Muscle of leg (tissue), 11 donors: Measurements from ENCODE around the gene SGK1. TPM values are rescaled to one million over a fixed set of nuclear protein-coding genes. Genes with fewer than 3 reads are reported as not detected.

Experiments used
- DNase-seq: peaks from one replicate; pipeline ENCODE4 v3.0.0; 2013
- H3K27ac ChIP-seq: one replicate; pipeline ENCODE4 v1.5.1; 2013; ENCODE audit warnings: mild to moderate bottlenecking, low read length, control low read depth
- H3K27me3 ChIP-seq: one replicate; pipeline ENCODE4 v1.6.1; 2013; ENCODE audit warnings: low read length; ENCODE audit not compliant: control insufficient read depth, insufficient read depth
- H3K36me3 ChIP-seq: one replicate; pipeline ENCODE4 v1.6.1; 2013; ENCODE audit warnings: low read length; ENCODE audit not compliant: control insufficient read depth, insufficient read depth
- H3K4me1 ChIP-seq: one replicate; pipeline ENCODE4 v1.6.1; 2013; ENCODE audit warnings: low read length; ENCODE audit not compliant: control insufficient read depth, insufficient read depth
- H3K4me3 ChIP-seq: one replicate; pipeline ENCODE4 v1.5.1; 2013; ENCODE audit warnings: low read length, control low read depth
- H3K9me3 ChIP-seq: replicated peaks from 2 replicates; pipeline ENCODE4 v1.6.1; 2013; ENCODE audit warnings: low read depth, low read length; ENCODE audit not compliant: control insufficient read depth
- WGBS: methylation state at CpG from one replicate; pipeline ENCODE4 v1.1.5; 2013; ENCODE audit warnings: missing lambda C conversion rate; ENCODE audit not compliant: insufficient coverage; 5-methylcytosine and 5-hydroxymethylcytosine counted together
- polyA plus RNA-seq, 8 donors: library from polyadenylated mRNA; unstranded; fragments of 120-200 nt; gene quantifications; one replicate each; pipeline versions ENCODE4 v1.2.1 to v1.2.3, GENCODE V29; 2013; ENCODE audit warnings: inconsistent platforms in 1 of 8, low replicate concordance in 1 of 8; ENCODE audit not compliant: insufficient read length in 8 of 8, insufficient read depth in 1 of 8
- total RNA-seq: library from RNA; stranded (reverse); fragments of 120-200 nt; gene quantifications from one replicate; pipeline ENCODE4 v1.2.4, GENCODE V29; 2013

Gene SGK1
- total and polyA plus RNA-seq, 9 donors, result 17.4 to 32.2 (median 19.4) TPM

DNA sequence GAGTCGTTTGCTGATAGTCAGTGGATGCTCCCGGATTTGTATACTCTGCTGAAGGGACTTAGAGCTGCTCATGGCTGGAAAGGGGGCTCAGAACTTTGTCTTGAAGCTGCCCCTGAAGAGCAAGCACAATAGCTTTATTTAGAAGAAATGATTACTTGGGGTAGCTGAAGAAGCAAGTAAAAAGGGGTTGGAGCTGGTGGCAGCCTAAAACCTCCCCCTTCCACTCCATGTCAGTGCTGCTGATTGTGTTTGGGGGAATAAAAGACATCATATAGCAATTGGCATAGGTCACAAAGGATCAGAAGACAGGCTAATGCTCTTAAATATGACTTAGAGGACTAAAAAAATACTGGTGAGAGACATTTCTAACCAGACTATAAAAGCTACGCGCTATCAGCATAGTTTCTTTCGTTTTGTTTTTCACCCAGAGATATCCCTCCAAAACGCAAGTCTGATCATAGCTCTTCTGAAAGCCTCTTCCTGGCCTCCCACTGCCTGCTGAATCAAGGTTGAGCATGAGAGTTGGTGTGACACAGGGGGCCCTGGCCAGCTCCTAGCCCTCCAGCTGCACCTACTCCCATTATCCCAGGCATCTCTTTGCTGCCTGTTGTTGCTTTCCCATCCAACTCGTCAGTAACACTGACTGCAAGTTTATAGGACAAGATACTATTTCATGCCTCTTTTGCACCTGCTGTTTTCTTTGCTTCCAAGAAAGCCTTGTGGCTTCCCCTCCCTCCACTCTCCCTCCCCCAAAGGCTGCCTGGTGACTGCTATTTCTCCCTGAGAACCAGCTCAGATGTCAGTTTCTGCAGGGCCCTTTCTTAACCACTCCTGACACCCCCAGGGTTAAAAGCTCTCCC, 33.9 kb upstream of the SGK1 start:
- peak; percentile 74 for DNase-seq
- 40% methylated on average over 2 of the region's 7 CpGs for WGBS
- Histone ChIP-seq H3K27ac (peak overlapping the region; percentile 73), H3K27me3 (no peaks in the 10 kb centered on the region), H3K36me3 (no peaks in the 10 kb centered on the region), H3K4me1 (peaks cover 11% of the 10 kb centered on the region), H3K9me3 (no peaks in the 10 kb centered on the region), H3K4me3 (no peak overlapping the region)

DNA sequence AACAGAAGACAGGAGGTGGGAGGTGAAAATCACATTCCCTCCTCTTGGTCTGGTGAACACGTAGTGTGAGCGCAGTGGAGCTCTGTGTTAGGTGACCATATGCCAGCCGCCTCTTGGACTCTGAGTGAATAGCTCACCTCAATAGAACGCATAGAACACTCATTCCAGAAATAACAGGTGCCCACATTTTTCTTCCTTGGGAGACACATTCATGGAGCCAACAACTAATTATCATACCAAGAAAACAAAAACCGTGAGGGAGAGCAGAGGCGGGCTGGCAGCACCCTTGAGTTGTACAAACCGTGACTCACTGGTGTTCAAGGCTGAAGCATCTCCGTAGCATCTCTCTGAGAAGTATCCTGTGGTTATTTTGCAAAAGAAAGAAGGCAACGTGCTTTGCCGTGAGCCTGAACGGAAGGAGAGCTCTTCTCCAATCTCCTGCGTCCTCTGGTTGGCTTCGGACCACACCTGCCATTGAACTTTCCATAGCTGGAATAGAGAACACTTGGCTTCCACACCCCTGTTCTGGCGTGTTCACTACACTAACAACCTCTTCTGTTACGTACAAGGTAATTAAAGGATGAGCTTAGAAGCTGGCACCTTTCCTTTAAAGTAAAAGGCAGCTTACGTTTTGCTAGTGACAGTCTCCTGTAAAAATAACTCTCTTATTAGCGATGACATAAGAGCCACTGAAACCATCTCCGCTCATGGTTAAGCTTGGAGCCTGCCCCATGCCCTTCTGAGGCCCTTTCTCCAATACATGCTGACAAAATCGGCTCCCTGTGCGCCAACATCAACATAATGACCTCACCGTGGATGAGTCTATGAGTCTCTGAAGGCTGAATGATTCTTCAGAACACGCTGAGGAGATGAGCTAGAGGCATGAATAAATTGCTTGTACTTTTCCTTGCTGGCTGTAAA, 30.2 kb upstream of the SGK1 start:
- Histone ChIP-seq H3K4me1 (peaks cover 22% of the 10 kb centered on the region), H3K9me3 (no peaks in the 10 kb centered on the region), H3K27me3 (no peaks in the 10 kb centered on the region), H3K36me3 (no peaks in the 10 kb centered on the region), H3K4me3 (no peak overlapping the region), H3K27ac (peak overlapping the region; percentile 57)
- peak; percentile 47 for DNase-seq
- 81% methylated on average over 9 of the region's 22 CpGs for WGBS

DNA sequence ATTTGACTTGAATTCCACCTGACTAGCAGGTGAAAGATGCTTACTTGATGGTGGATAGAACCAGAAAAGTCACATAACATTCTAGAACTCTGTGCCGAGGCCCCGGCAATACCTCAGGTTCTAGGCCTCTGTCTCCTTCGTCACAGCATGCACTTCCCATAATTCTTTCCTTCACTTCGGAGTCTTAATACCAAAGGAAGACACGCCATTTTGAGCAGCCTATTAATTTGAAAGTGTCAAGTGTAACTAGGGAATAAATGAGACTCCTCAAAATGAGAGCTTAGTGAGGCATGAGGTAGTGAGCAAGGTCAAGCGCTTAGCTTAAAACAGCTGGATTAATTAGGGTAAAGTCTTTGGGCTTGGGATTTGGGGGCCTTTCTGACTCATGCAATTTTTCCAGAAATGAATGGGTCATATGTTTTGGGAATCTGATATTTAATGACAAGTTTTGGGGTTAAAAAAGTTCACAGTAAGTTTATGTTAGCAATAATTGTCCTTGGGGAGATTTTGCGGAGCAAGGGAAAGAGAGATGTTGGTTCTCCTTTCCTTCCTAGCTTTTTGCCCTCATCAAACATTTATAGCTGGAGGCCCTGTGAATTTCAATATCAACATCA, 29.1 kb upstream of the SGK1 start:
- no peak for DNase-seq
- H3K27ac ChIP-seq, result no peak overlapping the region
- H3K36me3 ChIP-seq, result no peaks in the 10 kb centered on the region
- no peak overlapping the region for H3K4me3 ChIP-seq
- no peaks in the 10 kb centered on the region for H3K9me3 ChIP-seq
- WGBS, result 74% methylated on average over 3 of the region's 7 CpGs
- H3K27me3 ChIP-seq, result no peaks in the 10 kb centered on the region
- H3K4me1 ChIP-seq, result peaks cover 19% of the 10 kb centered on the region

DNA sequence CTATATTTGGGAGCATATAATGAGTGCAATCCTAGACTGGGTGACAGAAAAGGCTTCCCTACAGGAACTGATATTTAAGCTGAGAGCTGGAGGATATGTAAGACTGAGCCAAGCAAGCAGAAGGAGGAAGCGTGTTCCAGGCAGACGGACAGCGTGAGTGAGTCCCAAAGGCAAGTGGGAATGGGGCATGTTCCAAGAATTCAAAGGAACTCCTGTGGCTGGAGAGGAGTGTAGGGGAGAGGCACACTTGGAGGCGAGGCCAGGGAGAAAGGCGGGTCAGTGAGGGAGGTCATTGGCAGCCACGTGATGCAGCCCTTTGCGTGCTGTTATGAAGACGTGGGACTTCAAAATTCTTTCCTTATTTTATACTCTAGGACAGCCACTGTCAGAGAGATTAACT, 27.9 kb upstream of the SGK1 start:
- no peaks in the 10 kb centered on the region for H3K9me3 ChIP-seq
- H3K36me3 ChIP-seq, result no peaks in the 10 kb centered on the region
- H3K4me1 ChIP-seq, result peaks cover 15% of the 10 kb centered on the region
- no peaks in the 10 kb centered on the region for H3K27me3 ChIP-seq
- H3K27ac ChIP-seq, result peak overlapping the region; percentile 55
- peak; percentile 90 for DNase-seq
- H3K4me3 ChIP-seq, result no peak overlapping the region
- WGBS, result 0% methylated on average over 3 of the region's 8 CpGs

DNA sequence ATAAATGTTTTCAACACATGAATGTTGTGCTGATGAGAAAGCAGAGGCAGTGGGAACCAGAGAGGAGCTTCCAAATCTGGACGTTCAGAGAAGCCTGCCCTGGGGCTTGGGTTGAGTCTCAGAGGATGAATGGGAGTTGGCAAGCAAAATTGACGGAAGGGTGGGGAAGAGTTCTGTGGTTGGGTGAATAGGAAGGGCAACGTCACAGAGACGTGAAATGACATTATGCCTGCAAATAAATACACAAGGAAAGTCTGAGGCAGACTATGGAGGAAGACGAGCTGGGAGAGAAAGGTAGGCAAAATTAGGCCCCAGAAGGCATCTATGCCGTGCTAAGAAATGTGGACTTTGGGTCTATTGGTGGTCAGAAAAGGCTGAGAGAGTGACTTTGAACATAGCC, 25.2 kb upstream of the SGK1 start:
- Histone ChIP-seq H3K4me3 (no peak overlapping the region), H3K27ac (no peak overlapping the region), H3K36me3 (no peaks in the 10 kb centered on the region), H3K27me3 (no peaks in the 10 kb centered on the region), H3K4me1 (peaks cover 15% of the 10 kb centered on the region), H3K9me3 (no peaks in the 10 kb centered on the region)
- WGBS, result 73% methylated on average over 5 of the region's 6 CpGs
- DNase-seq, result no peak

DNA sequence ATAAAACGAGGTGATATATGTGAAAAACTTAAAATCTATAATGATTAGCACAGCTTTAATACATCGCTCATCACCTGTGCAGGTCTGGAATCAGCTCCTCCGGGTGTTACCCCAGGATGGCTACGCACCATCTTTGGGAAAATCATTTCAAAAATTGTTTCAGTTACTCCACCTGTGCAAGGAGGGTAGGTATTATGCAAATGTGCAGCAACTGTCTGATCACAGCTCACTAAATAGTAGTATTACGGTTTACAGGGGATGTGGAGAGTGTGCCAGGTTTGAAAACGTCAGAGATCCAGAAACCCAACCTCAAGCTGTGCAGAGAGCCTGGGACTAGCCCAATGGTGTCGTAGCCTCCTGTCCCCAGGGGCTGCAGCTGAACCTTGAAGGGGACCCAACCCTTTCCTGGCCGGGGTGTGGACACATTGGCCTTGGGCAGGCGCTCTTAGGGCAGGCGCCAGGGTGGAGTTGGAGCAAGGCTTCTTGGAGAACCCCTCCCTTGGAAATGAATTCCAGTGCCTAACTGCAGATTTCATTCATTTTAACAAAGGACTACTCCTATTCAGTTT, 24.2 kb upstream of the SGK1 start:
- no peaks in the 10 kb centered on the region for H3K36me3 ChIP-seq
- no peak overlapping the region for H3K27ac ChIP-seq
- 46% methylated on average over 5 of the region's 10 CpGs for WGBS

DNA sequence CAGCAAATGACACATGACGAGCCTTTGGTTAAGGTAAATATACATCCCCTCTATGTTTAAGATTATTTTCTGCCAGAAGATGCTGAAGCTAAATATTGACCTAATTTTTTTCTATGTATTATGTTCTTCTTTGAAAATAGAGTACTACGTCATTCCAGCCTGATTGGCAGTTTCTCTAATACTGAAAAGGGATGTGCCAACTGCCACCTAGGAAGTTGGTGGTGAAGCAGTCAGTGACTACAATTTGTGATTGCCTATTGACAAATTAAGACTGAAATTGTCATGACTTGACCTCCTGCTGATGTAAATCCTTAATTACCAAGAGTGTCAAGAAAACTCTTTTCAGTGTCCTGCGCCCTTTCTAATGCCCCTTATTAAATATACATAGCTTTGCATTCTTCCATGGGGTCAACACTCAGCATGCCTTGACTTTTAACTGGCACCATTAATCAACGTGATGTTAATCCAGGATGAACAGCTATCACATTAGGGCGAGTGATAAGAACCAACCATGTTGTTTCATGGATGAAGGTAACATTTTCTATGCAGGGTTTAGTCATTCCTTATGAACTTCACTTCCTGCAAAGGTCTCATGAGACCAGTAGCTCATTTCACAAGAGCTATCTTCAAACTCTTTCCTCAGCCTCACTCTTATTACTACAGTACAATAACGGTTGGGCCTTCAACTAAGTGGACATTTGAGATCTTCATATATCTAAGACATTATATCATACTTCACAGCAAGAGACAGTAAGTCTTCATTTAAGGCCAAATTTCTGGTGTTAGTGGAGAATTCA, 22.5 kb upstream of the SGK1 start:
- H3K27ac ChIP-seq, result no peak overlapping the region
- H3K9me3 ChIP-seq, result no peaks in the 10 kb centered on the region
- H3K27me3 ChIP-seq, result no peaks in the 10 kb centered on the region
- H3K4me1 ChIP-seq, result peaks cover under 1% of the 10 kb centered on the region
- 100% methylated on average over 1 of the region's 6 CpGs for WGBS
- DNase-seq, result no peak
- no peaks in the 10 kb centered on the region for H3K36me3 ChIP-seq
- H3K4me3 ChIP-seq, result no peak overlapping the region

More for the DNA sequence above, 24.2 kb upstream of the SGK1 start:
- DNase-seq, result no peak
- peaks cover 12% of the 10 kb centered on the region for H3K4me1 ChIP-seq
- H3K27me3 ChIP-seq, result no peaks in the 10 kb centered on the region
- H3K4me3 ChIP-seq, result no peak overlapping the region
- H3K9me3 ChIP-seq, result no peaks in the 10 kb centered on the region

DNA sequence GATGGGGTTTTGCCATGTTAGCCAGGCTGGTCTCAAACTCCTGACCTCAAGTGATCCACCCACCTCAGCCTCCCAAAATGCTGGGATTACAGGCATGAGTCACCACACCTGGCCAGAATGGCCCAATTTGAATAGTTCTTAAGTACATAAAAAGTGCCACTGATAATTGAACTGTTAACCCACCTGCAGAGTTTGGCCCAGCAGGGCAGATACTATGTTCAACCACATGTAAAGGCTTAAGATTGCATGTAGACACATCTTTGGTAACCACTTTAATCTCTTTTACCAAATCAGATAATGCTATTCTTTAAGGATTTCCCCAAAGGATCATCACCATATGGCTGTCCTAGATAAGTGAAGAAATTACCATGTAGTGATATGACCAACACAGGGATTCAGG, 21.3 kb upstream of the SGK1 start:
- Histone ChIP-seq H3K27me3 (no peaks in the 10 kb centered on the region), H3K9me3 (no peaks in the 10 kb centered on the region), H3K27ac (no peak overlapping the region), H3K36me3 (no peaks in the 10 kb centered on the region), H3K4me3 (no peak overlapping the region), H3K4me1 (no peaks in the 10 kb centered on the region)
- DNase-seq, result no peak

DNA sequence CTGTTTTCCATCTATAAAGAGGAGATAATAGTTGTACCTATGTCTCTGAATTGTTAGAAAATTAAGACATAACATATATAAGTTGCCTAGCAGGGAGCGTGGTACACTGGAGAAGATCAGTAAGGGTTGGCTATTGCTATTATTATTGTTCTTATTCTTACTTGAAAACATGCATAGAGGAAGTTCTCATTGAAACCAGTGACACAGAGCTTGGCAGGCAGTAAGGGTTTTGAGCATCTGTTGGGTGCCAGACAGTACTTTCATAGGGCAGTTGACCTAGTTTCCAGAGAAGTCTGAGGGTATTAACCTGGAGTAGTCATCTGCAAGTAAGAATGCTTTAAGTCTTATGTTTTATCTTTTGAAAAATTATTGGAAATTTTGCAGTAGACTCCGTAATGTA, 13.3 kb upstream of the SGK1 start:
- Histone ChIP-seq H3K4me1 (no peaks in the 10 kb centered on the region), H3K4me3 (no peak overlapping the region), H3K36me3 (no peaks in the 10 kb centered on the region), H3K27me3 (no peaks in the 10 kb centered on the region), H3K9me3 (no peaks in the 10 kb centered on the region), H3K27ac (no peak overlapping the region)
- no CpG with 5 or more reads among the region's 2 CpGs for WGBS
- no peak for DNase-seq
